ENCODE measurements around the gene C12orf75.
"Not testable (repeated sequence)": the region's sequence is repeated elsewhere in the genome, so short reads cannot be mapped to it uniquely, and the experiment has no call there.

The C12orf75 gene

DNA sequence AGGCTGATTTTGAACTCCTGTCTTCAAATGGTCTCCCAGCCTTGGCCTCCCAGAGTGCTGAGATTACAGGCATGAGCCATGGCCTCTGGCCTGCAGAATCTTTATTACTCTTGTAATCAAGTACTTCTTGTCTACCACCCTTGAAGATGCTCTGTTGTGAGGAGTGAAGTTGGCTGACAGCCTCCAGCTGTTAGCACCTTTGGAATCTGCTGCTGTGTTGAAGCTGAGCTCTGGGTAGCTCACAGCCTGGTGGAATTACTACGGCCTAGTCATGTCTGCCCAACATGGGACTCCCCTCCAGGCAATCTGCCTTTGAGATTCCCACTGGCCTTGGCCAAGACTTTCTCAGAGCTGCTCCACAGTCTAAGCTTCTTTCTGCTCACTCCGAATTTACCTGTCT is 5.8 kb upstream of the C12orf75 start:
- TF ChIP-seq Cebpa-rat (IDR thresholded peaks at IDR 0.05): no peak
- H3K4me3 ChIP-seq: no peak overlapping the region
- H3K27ac ChIP-seq: no peak overlapping the region
- no peaks in the 10 kb centered on the region for H4K20me1 ChIP-seq
- H3K27me3 ChIP-seq: no peaks in the 10 kb centered on the region
- peaks cover 36% of the 10 kb centered on the region for H3K4me1 ChIP-seq
- H3K9me3 ChIP-seq: no peaks in the 10 kb centered on the region
- H3K9ac ChIP-seq: no peak overlapping the region
- H3K4me2 ChIP-seq: no peak overlapping the region
- no peaks in the 10 kb centered on the region for H3K36me3 ChIP-seq

DNA sequence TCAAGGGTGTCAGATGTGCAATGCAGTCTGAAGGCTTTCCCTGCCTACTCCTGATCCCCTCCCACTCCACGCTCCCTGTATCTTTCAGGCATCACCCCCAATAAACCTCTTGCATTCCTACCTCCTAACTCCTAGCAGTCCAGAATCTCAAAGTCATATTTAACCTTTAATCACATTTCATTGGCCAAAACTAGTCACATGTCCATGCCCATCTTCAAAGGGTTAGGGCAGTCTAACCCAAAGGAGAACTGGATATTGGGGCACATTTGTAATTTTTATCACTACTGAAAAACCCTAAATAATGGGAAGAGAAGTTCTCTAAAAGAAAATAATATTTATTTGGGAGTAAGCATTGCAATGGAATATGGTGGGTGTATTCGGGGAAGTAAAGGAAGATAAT is 5.4 kb upstream of the C12orf75 start:
- H3K9ac ChIP-seq: no peak overlapping the region
- no peaks in the 10 kb centered on the region for H3K27me3 ChIP-seq
- H3K36me3 ChIP-seq: no peaks in the 10 kb centered on the region
- H4K20me1 ChIP-seq: no peaks in the 10 kb centered on the region
- H3K4me3 ChIP-seq: no peak overlapping the region
- H3K4me2 ChIP-seq: no peak overlapping the region
- no peak for TF ChIP-seq Cebpa-rat (IDR thresholded peaks at IDR 0.05)
- peaks cover 40% of the 10 kb centered on the region for H3K4me1 ChIP-seq
- no peaks in the 10 kb centered on the region for H3K9me3 ChIP-seq
- no peak overlapping the region for H3K27ac ChIP-seq

DNA sequence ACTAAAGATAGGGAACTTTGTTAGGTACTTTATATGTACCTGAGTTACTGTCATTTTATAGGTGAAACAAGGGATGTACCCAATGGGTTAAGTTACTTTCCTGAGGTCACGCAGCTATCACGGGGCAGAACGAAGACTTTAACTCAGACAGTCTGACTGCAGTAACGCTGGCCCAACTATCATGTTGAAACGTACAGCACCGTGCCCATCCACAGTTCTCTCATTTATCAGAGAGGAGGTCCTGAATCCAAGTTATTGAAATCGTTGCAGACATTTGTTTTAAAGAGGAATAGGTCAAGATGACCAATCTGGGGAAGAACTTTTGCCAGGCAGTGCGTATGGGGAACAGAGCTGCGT is 587 bp upstream of the C12orf75 start:
- no peaks in the 10 kb centered on the region for H3K27me3 ChIP-seq
- H3K9me3 ChIP-seq: no peaks in the 10 kb centered on the region
- peaks cover 78% of the 10 kb centered on the region for H3K4me1 ChIP-seq
- peak overlapping the region; percentile 87 for H3K4me2 ChIP-seq
- no peak overlapping the region; the same call in 1 of the 2 replicates for H3K9ac ChIP-seq
- no peaks in the 10 kb centered on the region for H4K20me1 ChIP-seq
- H3K4me3 ChIP-seq: peak overlapping the region; percentile 81
- TF ChIP-seq Cebpa-rat (IDR thresholded peaks at IDR 0.05): no peak
- H3K27ac ChIP-seq: peak overlapping the region; percentile 62; the same call in 1 of the 2 replicates
- H3K36me3 ChIP-seq: no peaks in the 10 kb centered on the region

GRCh38 chr12:105330931-105331804 is 677 bp downstream of the C12orf75 start:
- Histone ChIP-seq H3K4me1 (peaks cover 89% of the 10 kb centered on the region), H3K27me3 (no peaks in the 10 kb centered on the region), H3K36me3 (peaks cover under 1% of the 10 kb centered on the region; the same call in 1 of the 2 replicates), H3K9me3 (no peaks in the 10 kb centered on the region), H3K4me3 (peak overlapping the region; percentile 81), H3K4me2 (peak overlapping the region; percentile 87), H4K20me1 (no peaks in the 10 kb centered on the region), H3K9ac (peak overlapping the region; percentile 75), H3K27ac (peak overlapping the region; percentile 80)
- TF ChIP-seq Cebpa-rat (IDR thresholded peaks at IDR 0.05): no peak

GRCh38 chr12:105331805-105332251 is 1.3 kb downstream of the C12orf75 start:
- Histone ChIP-seq H4K20me1 (no peaks in the 10 kb centered on the region), H3K4me1 (peaks cover 85% of the 10 kb centered on the region), H3K36me3 (peaks cover 7% of the 10 kb centered on the region; the same call in 1 of the 2 replicates), H3K9me3 (peaks cover 2% of the 10 kb centered on the region; the same call in 1 of the 2 replicates), H3K27me3 (no peaks in the 10 kb centered on the region), H3K9ac (peak overlapping the region; percentile 75), H3K4me3 (peak overlapping the region; percentile 81), H3K27ac (peak overlapping the region; percentile 80; the same call in 1 of the 2 replicates), H3K4me2 (peak overlapping the region; percentile 87)
- TF ChIP-seq Cebpa-rat (IDR thresholded peaks at IDR 0.05): no peak

GRCh38 chr12:105332286-105332685 is 1.8 kb downstream of the C12orf75 start:
- not testable (repeated sequence) for H3K9ac ChIP-seq, H3K27me3 ChIP-seq, H4K20me1 ChIP-seq, H3K27ac ChIP-seq, H3K9me3 ChIP-seq
- H3K4me1 ChIP-seq: peaks cover 80% of the 10 kb centered on the region
- H3K4me3 ChIP-seq: peak overlapping the region; percentile 81
- peak overlapping the region; percentile 87 for H3K4me2 ChIP-seq
- H3K36me3 ChIP-seq: peaks cover 11% of the 10 kb centered on the region; the same call in 1 of the 2 replicates

GRCh38 chr12:105332925-105333324 is 2.4 kb downstream of the C12orf75 start:
- Histone ChIP-seq H3K9me3 (peaks cover 9% of the 10 kb centered on the region), H3K4me1 (peaks cover 74% of the 10 kb centered on the region), H3K27ac (no peak overlapping the region), H4K20me1 (no peaks in the 10 kb centered on the region), H3K4me2 (peak overlapping the region; percentile 87), H3K36me3 (peaks cover 11% of the 10 kb centered on the region; the same call in 1 of the 2 replicates), H3K27me3 (no peaks in the 10 kb centered on the region), H3K9ac (no peak overlapping the region), H3K4me3 (no peak overlapping the region)
- no peak for TF ChIP-seq Cebpa-rat (IDR thresholded peaks at IDR 0.05)

DNA sequence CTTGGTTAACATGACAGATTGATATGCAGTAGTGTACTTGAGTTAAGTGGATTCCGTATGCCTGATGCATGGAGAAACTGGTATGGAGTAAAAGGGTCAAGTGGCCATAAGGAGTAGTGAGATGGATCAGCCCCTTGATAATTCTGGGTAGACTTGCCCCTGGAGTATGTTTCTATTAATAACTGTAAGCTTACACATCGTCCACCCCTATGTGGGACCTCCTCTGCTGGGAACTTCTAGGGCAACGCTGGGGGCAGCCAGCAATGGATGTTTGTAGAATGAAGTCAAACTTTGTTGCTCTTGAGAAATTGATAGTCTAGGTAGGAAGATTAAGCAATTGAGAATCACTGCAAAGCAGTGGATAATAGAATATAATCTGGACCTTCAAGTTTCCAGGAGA is 3.5 kb downstream of the C12orf75 start:
- Histone ChIP-seq H3K9me3 (peaks cover 18% of the 10 kb centered on the region), H3K27ac (no peak overlapping the region), H3K4me1 (peaks cover 63% of the 10 kb centered on the region), H3K36me3 (peaks cover 20% of the 10 kb centered on the region), H3K4me2 (peak overlapping the region; percentile 87; the same call in 1 of the 2 replicates), H3K27me3 (no peaks in the 10 kb centered on the region), H3K9ac (no peak overlapping the region), H4K20me1 (no peaks in the 10 kb centered on the region), H3K4me3 (no peak overlapping the region)
- TF ChIP-seq Cebpa-rat (IDR thresholded peaks at IDR 0.05): no peak

- Histone ChIP-seq H3K4me3 (no peak overlapping the region), H3K36me3 (peaks cover 20% of the 10 kb centered on the region), H3K4me1 (peaks cover 57% of the 10 kb centered on the region), H3K4me2 (no peak overlapping the region), H3K27me3 (no peaks in the 10 kb centered on the region), H3K9ac (no peak overlapping the region), H3K9me3 (peaks cover 21% of the 10 kb centered on the region), H3K27ac (no peak overlapping the region), H4K20me1 (no peaks in the 10 kb centered on the region)
- no peak for TF ChIP-seq Cebpa-rat (IDR thresholded peaks at IDR 0.05)
Measured at GRCh38 chr12:105334582-105334981, 4.1 kb downstream of the C12orf75 start.

DNA sequence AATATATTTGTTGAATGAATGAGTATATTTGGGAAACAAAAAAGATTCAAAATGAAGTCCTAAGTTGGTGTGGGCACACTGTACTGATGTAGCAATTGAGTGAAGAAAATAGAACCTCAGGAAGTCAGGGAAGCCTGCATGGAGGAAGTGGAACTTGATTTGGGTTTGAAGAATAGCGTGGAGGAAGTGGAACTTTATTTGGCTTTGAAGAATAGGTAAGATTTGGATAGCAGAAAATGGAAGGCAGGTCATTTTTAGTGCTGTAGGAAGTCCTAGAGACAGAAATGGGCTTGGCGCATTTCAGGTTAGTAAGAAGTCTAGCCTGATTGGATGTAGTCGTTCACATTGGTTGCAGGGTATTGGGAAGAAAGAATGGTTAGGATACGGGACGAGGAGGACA is 5.4 kb downstream of the C12orf75 start:
- Histone ChIP-seq H3K4me3 (no peak overlapping the region), H4K20me1 (no peaks in the 10 kb centered on the region), H3K27ac (no peak overlapping the region), H3K4me1 (peaks cover 50% of the 10 kb centered on the region), H3K4me2 (peak overlapping the region; percentile 33), H3K36me3 (peaks cover 31% of the 10 kb centered on the region), H3K27me3 (no peaks in the 10 kb centered on the region), H3K9ac (no peak overlapping the region), H3K9me3 (peaks cover 34% of the 10 kb centered on the region)
- TF ChIP-seq Cebpa-rat (IDR thresholded peaks at IDR 0.05): no peak
